ENCODE data around the gene PKIG. TPM values are rescaled to one million over a fixed set of nuclear protein-coding genes. Genes with fewer than 3 reads are reported as not detected.

PKIG gene
- total RNA-seq, 2 donors from 2014 or later, result 24.4 to 46.1 TPM

- Histone ChIP-seq H3K9me3 (no peaks in the 10 kb centered on the region), H3K27ac (no peak overlapping the region), H3K4me1 (peaks cover 5% of the 10 kb centered on the region), H3K4me3 (no peak overlapping the region), H3K36me3 (no peaks in the 10 kb centered on the region), H3K27me3 (no peaks in the 10 kb centered on the region), H3K9ac (ENCODE audit: low read depth in 2 of 2, low read length in 2 of 2) (no peak overlapping the region)
- intact Hi-C loops (cut with DNase I), result no loop called here
- DNase-seq, result no peak
- no peak for TF ChIP-seq CTCF (IDR thresholded peaks at IDR 0.05)
These were observed 13.6 kb downstream of the PKIG start for GRCh38 chr20:44596010-44596409.

GRCh38 chr20:44596876-44597275, 14.5 kb downstream of the PKIG start:
- intact Hi-C loops (cut with DNase I), result no loop called here
- Histone ChIP-seq H3K27ac (no peak overlapping the region), H3K9ac (ENCODE audit: low read depth in 2 of 2, low read length in 2 of 2) (no peak overlapping the region), H3K9me3 (no peaks in the 10 kb centered on the region), H3K36me3 (no peaks in the 10 kb centered on the region), H3K4me3 (no peak overlapping the region), H3K4me1 (peaks cover 5% of the 10 kb centered on the region), H3K27me3 (no peaks in the 10 kb centered on the region)
- DNase-seq, result no peak
- no peak for TF ChIP-seq CTCF (IDR thresholded peaks at IDR 0.05)

GRCh38 chr20:44597516-44597915, 15.1 kb downstream of the PKIG start:
- intact Hi-C loops (cut with DNase I), result no loop called here

DNA sequence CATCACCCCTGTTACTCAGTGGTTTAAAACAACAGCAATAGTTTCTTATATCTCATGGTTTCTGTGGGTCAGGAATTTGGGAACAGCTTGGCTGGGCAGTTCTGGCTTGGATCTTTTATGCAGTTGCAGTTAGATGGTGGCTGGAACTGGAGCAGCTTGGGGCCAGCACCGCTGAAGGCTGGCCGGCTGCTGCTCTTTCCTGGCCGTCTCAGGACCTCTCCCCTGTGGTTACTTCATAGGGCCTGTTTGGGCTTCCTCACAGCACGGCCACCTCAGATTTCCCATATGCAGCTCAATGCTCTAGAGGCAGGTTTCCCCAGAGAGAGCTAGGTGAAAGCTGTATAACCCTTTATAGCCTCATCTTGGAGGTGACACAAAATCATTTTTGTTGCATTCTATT, 15.6 kb downstream of the PKIG start:
- intact Hi-C loops (cut with DNase I), result no loop called here
- no peaks in the 10 kb centered on the region for H3K27me3 ChIP-seq
- H3K9ac ChIP-seq (ENCODE audit: low read depth in 2 of 2, low read length in 2 of 2), result peak overlapping the region in 1 of 2 donors; percentile 19
- no peaks in the 10 kb centered on the region for H3K36me3 ChIP-seq
- H3K27ac ChIP-seq, result peak overlapping the region; percentile 42
- no peaks in the 10 kb centered on the region for H3K9me3 ChIP-seq
- peaks cover 5% of the 10 kb centered on the region for H3K4me1 ChIP-seq
- no peak for DNase-seq
- no peak overlapping the region for H3K4me3 ChIP-seq
- TF ChIP-seq CTCF (IDR thresholded peaks at IDR 0.05), result no peak

More at GRCh38 chr20:44597516-44597915, 15.1 kb downstream of the PKIG start:
- Histone ChIP-seq H3K4me3 (no peak overlapping the region), H3K36me3 (no peaks in the 10 kb centered on the region), H3K9me3 (no peaks in the 10 kb centered on the region), H3K27me3 (no peaks in the 10 kb centered on the region), H3K27ac (peak overlapping the region; percentile 42), H3K4me1 (peaks cover 5% of the 10 kb centered on the region), H3K9ac (ENCODE audit: low read depth in 2 of 2, low read length in 2 of 2) (peak overlapping the region in 1 of 2 donors; percentile 19)
- no peak for DNase-seq
- no peak for TF ChIP-seq CTCF (IDR thresholded peaks at IDR 0.05)

DNA sequence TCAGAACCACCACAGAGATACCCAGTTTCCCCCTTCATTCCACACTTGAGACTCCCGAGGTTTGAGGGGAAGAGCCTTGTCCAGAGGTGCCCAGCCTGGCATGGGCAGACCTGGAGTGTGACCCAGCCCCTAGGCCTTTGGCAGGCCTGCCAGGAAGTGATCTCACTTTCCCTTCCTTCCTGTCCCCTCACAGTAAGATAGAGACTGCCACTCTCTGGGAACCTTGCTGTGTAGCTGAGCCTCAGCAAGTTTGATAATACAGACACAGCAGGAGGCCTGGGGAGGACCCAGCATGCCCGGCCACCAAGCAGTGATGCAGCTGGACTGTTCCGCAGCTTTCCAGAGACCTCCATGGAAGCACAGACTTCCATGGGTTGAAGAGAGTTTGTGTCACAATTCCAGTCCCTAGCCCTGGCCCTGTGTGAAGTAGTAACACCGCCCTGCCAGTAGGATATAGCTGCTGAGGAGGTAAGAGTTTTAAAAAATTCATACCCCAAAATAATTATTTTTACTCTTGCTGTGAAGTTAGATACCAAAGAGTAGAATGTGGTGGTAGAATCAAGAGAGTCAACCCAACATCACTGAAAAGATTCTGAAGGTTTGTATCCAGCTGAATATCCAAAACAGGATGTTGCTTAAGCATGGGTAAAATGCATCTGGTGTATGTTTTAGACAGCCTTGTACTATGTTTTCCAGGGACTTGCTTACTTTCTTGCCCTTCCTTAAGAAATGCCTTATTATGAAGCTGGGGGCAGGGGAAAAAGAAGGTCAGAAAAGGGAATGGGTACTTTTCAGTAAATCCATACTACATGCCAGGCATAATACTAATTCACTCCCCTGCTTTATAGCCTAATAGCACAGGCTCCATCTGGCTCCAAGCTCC, 16.3 kb downstream of the PKIG start:
- no peaks in the 10 kb centered on the region for H3K9me3 ChIP-seq
- no peak overlapping the region for H3K9ac ChIP-seq (ENCODE audit: low read depth in 2 of 2, low read length in 2 of 2)
- intact Hi-C loops (cut with DNase I), result no loop called here
- peak overlapping the region; percentile 42 for H3K27ac ChIP-seq
- no peaks in the 10 kb centered on the region for H3K36me3 ChIP-seq
- H3K4me1 ChIP-seq, result peaks cover 5% of the 10 kb centered on the region
- H3K27me3 ChIP-seq, result no peaks in the 10 kb centered on the region
- DNase-seq, result no peak
- no peak overlapping the region for H3K4me3 ChIP-seq
- TF ChIP-seq CTCF (IDR thresholded peaks at IDR 0.05), result no peak

Data from colonic mucosa (tissue), 4 donors.